ENCODE data around the gene FTO.

The FTO gene

DNA sequence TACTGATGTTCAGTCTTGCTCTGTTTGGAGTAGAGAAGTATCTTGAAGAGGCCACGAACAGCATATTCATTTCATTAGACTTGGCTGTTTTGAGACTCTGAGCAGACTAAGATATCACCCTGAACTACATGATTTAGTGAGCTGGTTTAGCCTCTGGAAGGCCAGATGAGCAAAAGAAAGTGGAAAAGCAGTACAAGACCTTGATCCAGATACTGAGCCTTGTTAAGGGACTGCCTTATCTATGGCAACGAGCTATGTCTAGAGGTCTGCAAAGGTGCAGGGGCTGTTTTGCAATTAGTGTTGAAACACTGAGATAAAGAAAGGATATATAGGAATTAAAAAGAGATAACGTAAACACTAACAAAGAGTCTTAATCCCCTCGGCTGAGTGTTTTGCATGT, 351.2 kb downstream of the FTO start:
- TF ChIP-seq, protein P1, sequence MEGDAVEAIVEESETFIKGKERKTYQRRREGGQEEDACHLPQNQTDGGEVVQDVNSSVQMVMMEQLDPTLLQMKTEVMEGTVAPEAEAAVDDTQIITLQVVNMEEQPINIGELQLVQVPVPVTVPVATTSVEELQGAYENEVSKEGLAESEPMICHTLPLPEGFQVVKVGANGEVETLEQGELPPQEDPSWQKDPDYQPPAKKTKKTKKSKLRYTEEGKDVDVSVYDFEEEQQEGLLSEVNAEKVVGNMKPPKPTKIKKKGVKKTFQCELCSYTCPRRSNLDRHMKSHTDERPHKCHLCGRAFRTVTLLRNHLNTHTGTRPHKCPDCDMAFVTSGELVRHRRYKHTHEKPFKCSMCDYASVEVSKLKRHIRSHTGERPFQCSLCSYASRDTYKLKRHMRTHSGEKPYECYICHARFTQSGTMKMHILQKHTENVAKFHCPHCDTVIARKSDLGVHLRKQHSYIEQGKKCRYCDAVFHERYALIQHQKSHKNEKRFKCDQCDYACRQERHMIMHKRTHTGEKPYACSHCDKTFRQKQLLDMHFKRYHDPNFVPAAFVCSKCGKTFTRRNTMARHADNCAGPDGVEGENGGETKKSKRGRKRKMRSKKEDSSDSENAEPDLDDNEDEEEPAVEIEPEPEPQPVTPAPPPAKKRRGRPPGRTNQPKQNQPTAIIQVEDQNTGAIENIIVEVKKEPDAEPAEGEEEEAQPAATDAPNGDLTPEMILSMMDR (IDR thresholded peaks at IDR 0.05), result no peak
- H3K27ac ChIP-seq, result no peak overlapping the region
- H3K4me3 ChIP-seq, result no peak overlapping the region
- no peak for DNase-seq (ENCODE audit: low spot score)

GRCh38 chr16:54055864-54056263, 351.9 kb downstream of the FTO start:
- no peak for DNase-seq (ENCODE audit: low spot score)
- TF ChIP-seq, protein P1 (IDR thresholded peaks at IDR 0.05), result no peak
- H3K4me3 ChIP-seq, result no peak overlapping the region
- no peak overlapping the region for H3K27ac ChIP-seq

DNA sequence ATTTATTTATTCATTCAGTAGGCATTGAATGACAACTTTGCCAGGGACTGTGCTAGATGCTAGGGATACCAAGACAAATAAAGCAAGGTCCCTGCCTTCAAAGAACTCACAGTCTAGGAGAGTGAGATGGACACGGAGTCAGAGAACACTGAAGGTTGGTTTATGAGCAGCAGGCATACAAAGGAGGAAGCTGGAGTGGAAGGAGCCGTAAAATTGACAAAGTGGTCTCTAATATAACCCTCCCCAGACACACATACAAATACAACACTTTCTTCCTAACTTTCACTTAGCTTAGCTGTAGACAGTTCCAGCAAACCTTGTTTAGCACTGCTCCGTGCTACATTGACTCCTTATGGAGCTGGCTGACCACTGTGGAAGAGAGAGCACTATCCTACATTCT, 353.0 kb downstream of the FTO start:
- no peak for DNase-seq (ENCODE audit: low spot score)
- no peak overlapping the region for H3K27ac ChIP-seq
- TF ChIP-seq, protein P1 (IDR thresholded peaks at IDR 0.05), result no peak
- no peak overlapping the region for H3K4me3 ChIP-seq

DNA sequence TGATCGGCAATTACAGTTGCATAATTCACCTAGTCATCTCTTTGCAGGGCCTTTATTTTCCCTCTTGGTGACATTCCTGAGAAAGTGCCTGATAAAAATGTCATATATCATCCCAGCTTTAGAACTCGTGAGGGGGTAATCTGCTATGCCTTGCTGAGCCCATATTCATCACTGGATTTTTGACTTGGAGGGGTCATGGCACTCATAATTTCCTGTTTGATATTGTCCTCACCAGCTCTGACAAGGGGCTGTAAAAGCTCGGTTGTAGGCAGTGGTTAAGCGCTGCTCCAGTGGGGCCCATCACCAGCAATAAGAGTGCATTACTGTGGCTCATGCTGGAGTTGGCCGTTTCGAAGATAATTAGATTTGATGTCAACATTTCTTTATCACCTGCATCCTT, 355.4 kb downstream of the FTO start:
- TF ChIP-seq, protein P1 (IDR thresholded peaks at IDR 0.05), result no peak
- no peak for DNase-seq (ENCODE audit: low spot score)
- H3K27ac ChIP-seq, result no peak overlapping the region

GRCh38 chr16:54060599-54061421, 356.9 kb downstream of the FTO start:
- DNase-seq (ENCODE audit: low spot score), result no peak
- H3K27ac ChIP-seq, result no peak overlapping the region
- no peak overlapping the region for H3K4me3 ChIP-seq
- TF ChIP-seq, protein P1 (IDR thresholded peaks at IDR 0.05), result no peak

More for the DNA sequence above, 355.4 kb downstream of the FTO start:
- no peak overlapping the region for H3K4me3 ChIP-seq

GRCh38 chr16:54061454-54061853, 357.5 kb downstream of the FTO start:
- Histone ChIP-seq H3K4me3 (no peak overlapping the region), H3K27ac (no peak overlapping the region)
- no peak for DNase-seq (ENCODE audit: low spot score)
- TF ChIP-seq, protein P1 (IDR thresholded peaks at IDR 0.05), result no peak
